ENCODE measurements around the gene SEL1L3.

The SEL1L3 gene

DNA sequence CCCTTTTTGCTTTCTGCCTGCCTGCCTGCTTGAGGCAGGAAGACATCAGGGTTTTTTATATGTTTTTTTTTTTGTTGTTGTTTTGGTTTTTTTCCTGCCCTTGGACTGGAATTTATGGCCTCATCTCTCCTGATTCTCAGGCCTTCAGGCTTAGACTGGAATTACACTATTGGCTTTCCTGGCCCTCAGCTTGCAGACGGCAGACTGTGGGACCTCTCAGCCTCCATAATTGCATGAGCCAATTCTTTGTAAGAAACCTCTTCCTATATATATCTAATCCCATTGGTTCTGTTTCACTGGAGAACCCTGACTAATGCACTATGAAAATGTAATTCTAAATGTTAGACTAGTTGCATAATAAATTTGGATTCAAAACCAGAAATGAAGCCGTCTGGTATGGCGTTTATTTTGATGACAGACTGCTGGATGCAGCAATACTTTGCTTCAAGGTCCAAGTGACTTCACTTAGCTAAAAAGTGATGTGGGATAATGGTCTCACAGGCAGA lies 59.0 kb downstream of the SEL1L3 start:
- H2AFZ ChIP-seq: no peak overlapping the region
- H3K27me3 ChIP-seq (ENCODE audit: control insufficient read depth, insufficient read depth, low read length): no peaks in the 10 kb centered on the region
- no peaks in the 10 kb centered on the region for H3K79me2 ChIP-seq
- no peaks in the 10 kb centered on the region for H3K4me1 ChIP-seq
- H3K9me3 ChIP-seq (ENCODE audit: control insufficient read depth, low read length): no peaks in the 10 kb centered on the region
- H3K36me3 ChIP-seq (ENCODE audit: control insufficient read depth, insufficient read depth, low read length): no peaks in the 10 kb centered on the region
- no peak overlapping the region for H3K9ac ChIP-seq
- no peak overlapping the region for H3K4me3 ChIP-seq (ENCODE audit: low read depth, low read length)
- H3K4me2 ChIP-seq (ENCODE audit: low read length): no peak overlapping the region
- TF ChIP-seq, protein P1, sequence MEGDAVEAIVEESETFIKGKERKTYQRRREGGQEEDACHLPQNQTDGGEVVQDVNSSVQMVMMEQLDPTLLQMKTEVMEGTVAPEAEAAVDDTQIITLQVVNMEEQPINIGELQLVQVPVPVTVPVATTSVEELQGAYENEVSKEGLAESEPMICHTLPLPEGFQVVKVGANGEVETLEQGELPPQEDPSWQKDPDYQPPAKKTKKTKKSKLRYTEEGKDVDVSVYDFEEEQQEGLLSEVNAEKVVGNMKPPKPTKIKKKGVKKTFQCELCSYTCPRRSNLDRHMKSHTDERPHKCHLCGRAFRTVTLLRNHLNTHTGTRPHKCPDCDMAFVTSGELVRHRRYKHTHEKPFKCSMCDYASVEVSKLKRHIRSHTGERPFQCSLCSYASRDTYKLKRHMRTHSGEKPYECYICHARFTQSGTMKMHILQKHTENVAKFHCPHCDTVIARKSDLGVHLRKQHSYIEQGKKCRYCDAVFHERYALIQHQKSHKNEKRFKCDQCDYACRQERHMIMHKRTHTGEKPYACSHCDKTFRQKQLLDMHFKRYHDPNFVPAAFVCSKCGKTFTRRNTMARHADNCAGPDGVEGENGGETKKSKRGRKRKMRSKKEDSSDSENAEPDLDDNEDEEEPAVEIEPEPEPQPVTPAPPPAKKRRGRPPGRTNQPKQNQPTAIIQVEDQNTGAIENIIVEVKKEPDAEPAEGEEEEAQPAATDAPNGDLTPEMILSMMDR (IDR thresholded peaks at IDR 0.05): no peak
- H3K27ac ChIP-seq: no peak overlapping the region

DNA sequence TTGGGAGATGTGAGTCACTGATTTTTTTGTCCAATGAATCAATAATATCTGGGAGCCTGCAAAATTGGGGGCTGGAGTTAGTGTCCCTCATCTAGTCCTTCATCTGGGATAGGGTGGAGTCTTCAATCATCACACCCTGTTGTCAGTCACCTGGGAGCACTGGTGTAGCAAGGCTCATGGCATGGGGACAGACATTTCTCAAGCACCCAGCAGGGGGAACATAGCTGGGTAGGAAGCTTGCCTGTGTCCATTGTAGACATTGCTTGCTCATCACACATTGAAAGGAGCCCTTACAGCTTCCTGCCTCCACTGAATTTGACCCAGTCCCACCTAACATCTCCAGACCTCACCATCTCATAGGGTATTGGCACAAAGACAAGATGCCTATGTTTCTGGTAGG lies 61.2 kb downstream of the SEL1L3 start:
- H3K4me2 ChIP-seq (ENCODE audit: low read length): no peak overlapping the region
- H3K27me3 ChIP-seq (ENCODE audit: control insufficient read depth, insufficient read depth, low read length): no peaks in the 10 kb centered on the region
- no peaks in the 10 kb centered on the region for H3K79me2 ChIP-seq
- TF ChIP-seq, protein P1 (IDR thresholded peaks at IDR 0.05): no peak
- H3K9ac ChIP-seq: no peak overlapping the region
- no peaks in the 10 kb centered on the region for H3K9me3 ChIP-seq (ENCODE audit: control insufficient read depth, low read length)
- H2AFZ ChIP-seq: no peak overlapping the region
- no peaks in the 10 kb centered on the region for H3K4me1 ChIP-seq
- no peaks in the 10 kb centered on the region for H3K36me3 ChIP-seq (ENCODE audit: control insufficient read depth, insufficient read depth, low read length)
- H3K4me3 ChIP-seq (ENCODE audit: low read depth, low read length): no peak overlapping the region
- H3K27ac ChIP-seq: no peak overlapping the region

DNA sequence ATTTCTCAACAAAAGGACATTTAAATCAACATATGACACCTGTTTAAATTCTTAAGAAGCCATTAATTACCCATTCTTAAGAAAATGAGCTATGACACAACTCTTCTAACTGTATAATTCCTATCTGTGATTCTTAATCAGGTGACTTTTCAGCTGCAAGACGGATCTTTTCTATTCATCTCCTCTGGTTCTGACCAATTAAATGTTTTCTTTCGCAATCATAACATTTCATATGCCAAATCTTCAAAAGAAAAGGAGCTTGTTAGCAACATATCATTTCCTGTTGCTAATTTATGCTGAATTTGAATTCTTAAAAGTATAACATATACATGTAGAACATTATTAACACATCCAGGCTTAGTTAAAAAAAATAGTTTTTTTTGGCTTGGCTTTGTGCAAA lies 62.5 kb downstream of the SEL1L3 start:
- Histone ChIP-seq H3K9ac (no peak overlapping the region), H3K4me2 (ENCODE audit: low read length) (no peak overlapping the region), H3K4me1 (no peaks in the 10 kb centered on the region), H2AFZ (no peak overlapping the region), H3K27ac (no peak overlapping the region), H3K36me3 (ENCODE audit: control insufficient read depth, insufficient read depth, low read length) (no peaks in the 10 kb centered on the region), H3K9me3 (ENCODE audit: control insufficient read depth, low read length) (no peaks in the 10 kb centered on the region), H3K4me3 (ENCODE audit: low read depth, low read length) (no peak overlapping the region), H3K27me3 (ENCODE audit: control insufficient read depth, insufficient read depth, low read length) (no peaks in the 10 kb centered on the region), H3K79me2 (no peaks in the 10 kb centered on the region)
- TF ChIP-seq, protein P1 (IDR thresholded peaks at IDR 0.05): no peak

DNA sequence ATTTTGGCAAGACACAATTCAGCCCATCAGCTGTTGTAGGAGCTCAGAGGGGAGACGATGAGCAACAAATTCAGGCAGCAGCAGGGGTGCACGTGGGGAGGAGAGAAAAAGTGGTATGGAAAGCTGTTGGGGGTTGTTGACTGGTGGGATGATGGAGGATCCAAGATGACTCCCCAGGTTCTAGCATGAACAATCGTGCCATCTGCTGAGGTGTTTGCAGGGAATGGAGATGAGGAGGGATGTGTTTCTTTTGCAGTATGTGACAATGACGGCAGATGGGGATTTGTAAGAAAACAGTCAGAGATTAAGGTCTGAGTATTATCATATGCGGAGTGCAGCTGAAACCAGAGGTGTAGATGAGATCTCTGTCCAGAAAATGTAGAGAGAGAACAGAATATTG lies 63.3 kb downstream of the SEL1L3 start:
- Histone ChIP-seq H3K27ac (no peak overlapping the region), H3K4me1 (no peaks in the 10 kb centered on the region), H3K27me3 (ENCODE audit: control insufficient read depth, insufficient read depth, low read length) (no peaks in the 10 kb centered on the region), H2AFZ (no peak overlapping the region), H3K9me3 (ENCODE audit: control insufficient read depth, low read length) (no peaks in the 10 kb centered on the region), H3K79me2 (no peaks in the 10 kb centered on the region), H3K4me3 (ENCODE audit: low read depth, low read length) (no peak overlapping the region), H3K36me3 (ENCODE audit: control insufficient read depth, insufficient read depth, low read length) (no peaks in the 10 kb centered on the region), H3K9ac (no peak overlapping the region), H3K4me2 (ENCODE audit: low read length) (no peak overlapping the region)
- TF ChIP-seq, protein P1 (IDR thresholded peaks at IDR 0.05): no peak

DNA sequence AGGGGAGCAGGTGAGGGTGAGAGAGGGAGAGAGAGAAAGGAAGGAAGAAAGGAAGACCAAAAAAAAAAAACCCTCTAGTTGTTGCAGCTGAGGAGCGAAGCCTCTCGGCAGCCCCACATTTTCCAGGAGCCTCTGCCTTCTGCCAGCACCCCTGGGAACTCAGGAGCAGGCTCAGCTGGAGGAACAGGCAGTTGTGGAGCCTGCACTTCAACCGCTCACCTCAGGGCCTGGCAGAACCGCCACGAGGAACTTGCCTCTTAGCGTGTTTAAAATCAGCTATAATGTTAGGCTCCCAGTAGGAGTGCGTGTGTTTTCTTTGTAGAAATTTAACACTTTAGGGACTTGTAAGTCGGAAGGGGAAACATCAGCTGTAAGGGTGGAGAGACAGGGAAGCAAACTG lies 65.7 kb downstream of the SEL1L3 start:
- Histone ChIP-seq H3K4me2 (ENCODE audit: low read length) (no peak overlapping the region), H3K4me3 (ENCODE audit: low read depth, low read length) (no peak overlapping the region), H3K36me3 (ENCODE audit: control insufficient read depth, insufficient read depth, low read length) (no peaks in the 10 kb centered on the region), H3K27me3 (ENCODE audit: control insufficient read depth, insufficient read depth, low read length) (no peaks in the 10 kb centered on the region), H3K9ac (no peak overlapping the region), H3K79me2 (no peaks in the 10 kb centered on the region), H3K9me3 (ENCODE audit: control insufficient read depth, low read length) (no peaks in the 10 kb centered on the region), H3K27ac (no peak overlapping the region), H3K4me1 (no peaks in the 10 kb centered on the region), H2AFZ (no peak overlapping the region)
- TF ChIP-seq, protein P1 (IDR thresholded peaks at IDR 0.05): no peak
